HepG2 (cell line): ENCODE data around the gene VGLL3. TPM values are rescaled to one million over a fixed set of nuclear protein-coding genes. Genes with fewer than 3 reads are reported as not detected.

ENCODE experiments used
- ATAC-seq: fragments of 200-7000 bp; cut with Tn5 transposase; 3 replicates; pipeline ENCODE4 v1.9.1; 2020; ENCODE audit warnings: mild to moderate bottlenecking, moderate library complexity
- BruUV-seq: library from RNA; stranded (reverse); fragments of 400-500 nt; replicated peaks from 2 replicates; lab custom pipeline; 2021; lab: Mats Ljungman, UMichigan
- CTCF ChIA-PET: fragments of 300-600 bp; formaldehyde crosslinking; extraction: SDS; loops from one replicate; lab custom pipeline; 2021; ENCODE audit warnings: low total read pairs, inconsistent platforms, low intra/inter-chr PET ratio; lab: Yijun Ruan, JAX
- POLR2A ChIA-PET: fragments of 350-600 bp; sonication (Branson Sonifier 250); formaldehyde crosslinking; loops from one replicate; lab custom pipeline; 2020; ENCODE audit warnings: antibody characterized with exemption, inconsistent platforms; lab: Yijun Ruan, JAX
- DNase-seq: peaks from one replicate; pipeline ENCODE4 v3.0.0-alpha.2; 2015; ENCODE audit warnings: low spot score
- FAIRE-seq: peaks from 3 replicates; lab custom pipeline; 2011; peaks lifted over from hg19 to GRCh38; lab: Jason Lieb, UNC
- H2AFZ ChIP-seq: one replicate; pipeline ENCODE4 v1.6.1; 2011; ENCODE audit warnings: low read length, inconsistent platforms
- H3K27ac ChIP-seq: fragments of 300-600 bp; 3 replicates; pipeline ENCODE4 v1.8.0; 2011; ENCODE audit warnings: mixed run types, mild to moderate bottlenecking, mixed read lengths, low read length, inconsistent platforms; ENCODE audit not compliant: insufficient read depth; ENCODE audit errors: extremely low read length
- H3K27me3 ChIP-seq, 2 experiments: fragments of 200-600 bp in 1 of 2; 2 replicates in 1 of 2; 3 replicates in 1 of 2; pipeline versions ENCODE4 v1.6.0 to v1.8.0; 2011; ENCODE audit warnings: low read length in 2 of 2, mild to moderate bottlenecking in 2 of 2, moderate library complexity in 2 of 2, inconsistent platforms in 1 of 2; ENCODE audit not compliant: insufficient read depth in 2 of 2, control insufficient read depth in 1 of 2
- H3K36me3 ChIP-seq, 2 experiments: fragments of 200-600 bp in 1 of 2; replicated peaks in 1 of 2; 2 replicates in 1 of 2; 3 replicates in 1 of 2; pipeline versions ENCODE4 v1.5.1 to v1.8.0; 2011; ENCODE audit warnings: low read length in 2 of 2, inconsistent platforms in 1 of 2; ENCODE audit not compliant: insufficient read depth in 2 of 2, control insufficient read depth in 1 of 2
- H3K4me1 ChIP-seq: 2 replicates; pipeline ENCODE4 v1.5.1; 2012; ENCODE audit warnings: low read length, inconsistent platforms; ENCODE audit not compliant: insufficient read depth
- H3K4me2 ChIP-seq: 2 replicates; pipeline ENCODE4 v1.6.0; 2011; ENCODE audit warnings: low read depth, low read length, inconsistent platforms
- H3K4me3 ChIP-seq, 3 experiments: fragments of 200-600 bp in 1 of 3; sonication (generic), shearing (Covaris generic) in 1 of 3; replicated peaks in 1 of 3; 2 replicates each; pipeline ENCODE4 v1.5.1; 2011 to 2016; ENCODE audit warnings: low read length in 3 of 3, inconsistent platforms in 2 of 3, low read depth in 2 of 3, mild to moderate bottlenecking in 2 of 3, control low read depth in 1 of 3, mixed read lengths in 1 of 3; ENCODE audit not compliant: insufficient read depth in 1 of 3
- H3K79me2 ChIP-seq: one replicate; pipeline ENCODE4 v1.6.1; 2011; ENCODE audit warnings: low read length, inconsistent platforms; ENCODE audit not compliant: insufficient read depth
- H3K9ac ChIP-seq: 2 replicates; pipeline ENCODE4 v1.6.0; 2011; ENCODE audit warnings: mild to moderate bottlenecking, low read depth, low read length, inconsistent platforms; ENCODE audit not compliant: insufficient read depth
- H3K9me3 ChIP-seq: 2 replicates; pipeline ENCODE4 v1.5.1; 2012; ENCODE audit warnings: mild to moderate bottlenecking, low read length
- H4K20me1 ChIP-seq: 2 replicates; pipeline ENCODE4 v1.6.0; 2011; ENCODE audit warnings: inconsistent platforms, mild to moderate bottlenecking, low read length, moderate library complexity; ENCODE audit not compliant: insufficient read depth
- BCL6 ChIP-seq: IDR thresholded peaks from 2 replicates; pipeline ENCODE4 v1.6.1; 2016; ENCODE audit warnings: missing genetic modification reagents, missing compliant biosample characterization
- IRX3 ChIP-seq: sonication (generic); formaldehyde crosslinking; IDR thresholded peaks from 2 replicates; pipeline ENCODE4 v1.8.1; 2023; ENCODE audit warnings: mild to moderate bottlenecking, low read depth, missing genetic modification reagents, borderline replicate concordance
- PHF8 ChIP-seq: sonication (generic); formaldehyde crosslinking; IDR thresholded peaks from 2 replicates; pipeline ENCODE4 v1.5.0; 2020; ENCODE audit warnings: missing genetic modification reagents
- POLR2A ChIP-seq, 2 experiments: IDR thresholded peaks; 2 replicates each; pipeline ENCODE4 v1.6.1; 2011; ENCODE audit warnings: low read depth in 2 of 2, low read length in 2 of 2, mild to moderate bottlenecking in 1 of 2, moderate library complexity in 1 of 2; ENCODE audit not compliant: insufficient read depth in 1 of 2
- SUZ12 ChIP-seq: fragments of 150-350 bp; IDR thresholded peaks from 2 replicates; pipeline ENCODE4 v1.6.1; 2014; ENCODE audit warnings: low read depth, low read length
- ZNF205 ChIP-seq: IDR thresholded peaks from 2 replicates; pipeline ENCODE4 v1.6.1; 2018; ENCODE audit warnings: missing biosample characterization, missing genetic modification reagents
- ZNF24 ChIP-seq: fragments of 450-650 bp; IDR thresholded peaks from 2 replicates; pipeline ENCODE4 v1.6.1; 2017; ENCODE audit warnings: antibody characterized with exemption, mild to moderate bottlenecking
- ZNF274 ChIP-seq: sonication (generic); formaldehyde crosslinking; IDR thresholded peaks from 2 replicates; pipeline ENCODE4 v1.5.1; 2020; ENCODE audit warnings: mild to moderate bottlenecking, missing genetic modification reagents
- ZNF33B ChIP-seq: sonication (generic); formaldehyde crosslinking; IDR thresholded peaks from 2 replicates; pipeline ENCODE4 v1.5.1; 2020; ENCODE audit warnings: mild to moderate bottlenecking, missing genetic modification reagents
- WGBS: methylation state at CpG from one replicate; pipeline ENCODE4 v1.1.6; 2017; ENCODE audit warnings: low lambda C conversion rate; 5-methylcytosine and 5-hydroxymethylcytosine counted together
- in situ Hi-C: cut with HindIII; loops from 2 replicates; pipeline ENCODE4 v1.10.0; 2017; ENCODE audit warnings: low pct_unique_long_range_greater_than_20kb; ENCODE audit not compliant: extremely low pct_ligation_motif_present
- intact Hi-C: fragments of 100-400 bp; cut with micrococcal nuclease; formaldehyde crosslinking; loops from one replicate; pipeline ENCODE4 v1.10.0; 2022; ENCODE audit not compliant: unreplicated experiment
- polyA plus RNA-seq, 8 experiments: library from polyadenylated mRNA; depleted of rRNA in 3 of 8; stranded (reverse) in 7 of 8; unstranded in 1 of 8; fragments of >200 nt; fragmentation: Illumina TruSeq in 4 of 8; extraction: Trizol in 4 of 8; gene quantifications; 2 replicates each; pipeline versions ENCODE4 v1.2.1 to v1.2.3, GENCODE V29; 2011 to 2016; ENCODE audit warnings: low read depth in 4 of 8, missing spikeins in 1 of 8, mixed read lengths in 1 of 8; ENCODE audit not compliant: insufficient read depth in 1 of 8
- total RNA-seq, 5 experiments: library from RNA; depleted of rRNA; stranded (reverse); fragments of >200 nt; fragmentation: Illumina TruSeq; extraction: Trizol; gene quantifications; 2 replicates each; pipeline ENCODE4 v1.2.3, GENCODE V29; 2016; ENCODE audit warnings: low read depth in 1 of 5

VGLL3 gene
- total and polyA plus RNA-seq, 2 of the 13 experiments (the other 11 are each of a cell fraction or from before 2014, with no cell fraction given), result 0.03 to 0.07 TPM

GRCh38 chr3:86982883-86983282 is 8.1 kb downstream of the VGLL3 start:
- peaks cover 0 to 1% of the 10 kb centered on the region in 2 experiments; a peak in 1 of 5 replicates for H3K27me3 ChIP-seq
- intact Hi-C loops (no loop called here), in situ Hi-C loops (no loop called here)
- H3K27ac ChIP-seq, result no peak overlapping the region
- no peak for ATAC-seq
- no peak for FAIRE-seq
- BruUV-seq, result no TSS peak
- H3K79me2 ChIP-seq, result no peaks in the 10 kb centered on the region
- no peaks in the 10 kb centered on the region for H3K4me1 ChIP-seq
- 2% methylated on average over 2 of the region's 2 CpGs for WGBS
- POLR2A ChIA-PET, result no interaction called here
- no peak overlapping the region for H2AFZ ChIP-seq
- no peak overlapping the region for H3K4me2 ChIP-seq
- CTCF ChIA-PET, result no interaction called here
- no peak overlapping the region for H3K4me3 ChIP-seq
- H3K9ac ChIP-seq, result no peak overlapping the region
- H3K9me3 ChIP-seq, result no peaks in the 10 kb centered on the region
- TF ChIP-seq ZNF205 (CRISPR knock-in tag) (no peak), ZNF24 (no peak), PHF8 (CRISPR knock-in tag) (no peak), ZNF33B (CRISPR knock-in tag) (no peak), BCL6 (CRISPR knock-in tag) (no peak)
- DNase-seq, result no peak
- H3K36me3 ChIP-seq, result no peaks in the 10 kb centered on the region
- H4K20me1 ChIP-seq, result no peaks in the 10 kb centered on the region

GRCh38 chr3:86978111-86978551 is 12.8 kb downstream of the VGLL3 start:
- Histone ChIP-seq H3K27me3 (no peaks in the 10 kb centered on the region; a peak in 1 of 5 replicates), H3K4me2 (no peak overlapping the region), H3K4me1 (no peaks in the 10 kb centered on the region), H3K4me3 (no peak overlapping the region), H3K27ac (no peak overlapping the region), H3K79me2 (no peaks in the 10 kb centered on the region), H4K20me1 (no peaks in the 10 kb centered on the region), H2AFZ (no peak overlapping the region), H3K9me3 (no peaks in the 10 kb centered on the region), H3K36me3 (no peaks in the 10 kb centered on the region), H3K9ac (no peak overlapping the region)
- BruUV-seq, result no TSS peak
- in situ Hi-C loops (no loop called here), intact Hi-C loops (no loop called here)
- ChIA-PET CTCF (no interaction called here), POLR2A (no interaction called here)
- DNase-seq (no peak), FAIRE-seq (no peak), ATAC-seq (no peak)
- WGBS, result 27% methylated on average over 5 of the region's 6 CpGs
- TF ChIP-seq POLR2A (IDR thresholded peaks at IDR 0.05; ENCODE audit: insufficient read depth in 1 of 2, low read depth in 2 of 2, low read length in 2 of 2) (no peak), ZNF274 (CRISPR knock-in tag) (no peak), SUZ12 (no peak), IRX3 (CRISPR knock-in tag) (no peak)
